IMR-90 (cell line): ENCODE data around the gene AHI1.

Source experiments
- BHLHE40 ChIP-seq: fragments of 150-350 bp; IDR thresholded peaks from 2 replicates; pipeline ENCODE4 v1.6.1; 2016; ENCODE audit warnings: mild to moderate bottlenecking, low read depth, low read length
- MAFK ChIP-seq: IDR thresholded peaks from 2 replicates; pipeline ENCODE4 v1.6.1; 2012; ENCODE audit warnings: low read depth, low read length, improper control_type of control experiment
- MAZ ChIP-seq: IDR thresholded peaks from 2 replicates; pipeline ENCODE4 v1.6.1; 2012; ENCODE audit warnings: low read depth, mild to moderate bottlenecking, low read length, improper control_type of control experiment, moderate library complexity, borderline replicate concordance
- MXI1 ChIP-seq: IDR thresholded peaks from 2 replicates; pipeline ENCODE4 v1.6.1; 2012; ENCODE audit warnings: low read depth, mild to moderate bottlenecking, low read length, moderate library complexity, borderline replicate concordance
- POLR2A ChIP-seq: IDR thresholded peaks from 2 replicates; pipeline ENCODE4 v1.6.1; 2012; ENCODE audit warnings: mild to moderate bottlenecking, low read depth, low read length
- RAD21 ChIP-seq: IDR thresholded peaks from 2 replicates; pipeline ENCODE4 v1.6.1; 2012; ENCODE audit warnings: low read length, improper control_type of control experiment
- RFX5 ChIP-seq: IDR thresholded peaks from 2 replicates; pipeline ENCODE4 v1.8.0; 2012; ENCODE audit warnings: low read depth, mild to moderate bottlenecking, low read length, moderate library complexity
- USF2 ChIP-seq: fragments of 150-350 bp; IDR thresholded peaks from 2 replicates; pipeline ENCODE4 v1.6.1; 2017; ENCODE audit warnings: mild to moderate bottlenecking, antibody characterized with exemption, low read length, low read depth
- TF ChIP-seq, protein P1 (sequence below): conservative IDR thresholded peaks from 2 replicates; pipeline ENCODE4 v1.5.1; 2012; ENCODE audit warnings: mild to moderate bottlenecking, low read depth, low read length, improper control_type of control experiment

- TF ChIP-seq POLR2A (no peak), MAZ (no peak), MAFK (no peak), MXI1 (no peak), RFX5 (no peak), BHLHE40 (no peak), USF2 (no peak), RAD21 (no peak)
- TF ChIP-seq, protein P1, sequence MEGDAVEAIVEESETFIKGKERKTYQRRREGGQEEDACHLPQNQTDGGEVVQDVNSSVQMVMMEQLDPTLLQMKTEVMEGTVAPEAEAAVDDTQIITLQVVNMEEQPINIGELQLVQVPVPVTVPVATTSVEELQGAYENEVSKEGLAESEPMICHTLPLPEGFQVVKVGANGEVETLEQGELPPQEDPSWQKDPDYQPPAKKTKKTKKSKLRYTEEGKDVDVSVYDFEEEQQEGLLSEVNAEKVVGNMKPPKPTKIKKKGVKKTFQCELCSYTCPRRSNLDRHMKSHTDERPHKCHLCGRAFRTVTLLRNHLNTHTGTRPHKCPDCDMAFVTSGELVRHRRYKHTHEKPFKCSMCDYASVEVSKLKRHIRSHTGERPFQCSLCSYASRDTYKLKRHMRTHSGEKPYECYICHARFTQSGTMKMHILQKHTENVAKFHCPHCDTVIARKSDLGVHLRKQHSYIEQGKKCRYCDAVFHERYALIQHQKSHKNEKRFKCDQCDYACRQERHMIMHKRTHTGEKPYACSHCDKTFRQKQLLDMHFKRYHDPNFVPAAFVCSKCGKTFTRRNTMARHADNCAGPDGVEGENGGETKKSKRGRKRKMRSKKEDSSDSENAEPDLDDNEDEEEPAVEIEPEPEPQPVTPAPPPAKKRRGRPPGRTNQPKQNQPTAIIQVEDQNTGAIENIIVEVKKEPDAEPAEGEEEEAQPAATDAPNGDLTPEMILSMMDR = no peak
Observed at GRCh38 chr6:135464634-135465033, 32.9 kb downstream of the AHI1 start.
